GM12801 (cell line): Measurements from ENCODE around the gene SND1.

Experiments used
- CTCF ChIP-seq: IDR thresholded peaks from one replicate; pipeline ENCODE4 v1.5.1; 2011; ENCODE audit warnings: control low read depth; ENCODE audit not compliant: insufficient read length; ENCODE audit errors: extremely low read depth

Gene SND1

GRCh38 chr7:128017862-128018845, 366.2 kb downstream of the SND1 start:
- TF ChIP-seq CTCF: no peak

GRCh38 chr7:128019288-128019687, 367.3 kb downstream of the SND1 start:
- no peak for TF ChIP-seq CTCF

GRCh38 chr7:128020159-128020558, 368.2 kb downstream of the SND1 start:
- TF ChIP-seq CTCF: no peak

- no peak for TF ChIP-seq CTCF
These were observed 369.4 kb downstream of the SND1 start for GRCh38 chr7:128021366-128021765.

- TF ChIP-seq CTCF: no peak
These were observed 370.9 kb downstream of the SND1 start for GRCh38 chr7:128022631-128023532.

- TF ChIP-seq CTCF: no peak
These were observed 372.2 kb downstream of the SND1 start for GRCh38 chr7:128024151-128024550.

GRCh38 chr7:128025380-128025779, 373.4 kb downstream of the SND1 start:
- TF ChIP-seq CTCF: no peak
